Right ventricle myocardium inferior (tissue), 1 donor: ENCODE data around the gene SNX25. TPM values are rescaled to one million over a fixed set of nuclear protein-coding genes. Genes with fewer than 3 reads are reported as not detected.
A peak's percentile ranks its signal among the peaks of the same experiment; 100 is the strongest.
"Not testable (repeated sequence)": the region's sequence is repeated elsewhere in the genome, so short reads cannot be mapped to it uniquely, and the experiment has no call there.

Experiments used
- ATAC-seq: fragments of 200-7000 bp; cut with Tn5 transposase; one replicate; pipeline ENCODE4 v1.9.1; 2020; ENCODE audit warnings: mild to moderate bottlenecking, moderate library complexity
- DNase-seq: peaks from one replicate; pipeline ENCODE4 v3.0.0; 2021; ENCODE audit errors: missing footprints
- intact Hi-C: fragments of 100-400 bp; cut with DNase I; formaldehyde crosslinking; loops from one replicate; pipeline ENCODE4 v1.11.0; 2022
- total RNA-seq: library from RNA; stranded (reverse); fragmentation: NEBNext Ultra II Directional; extraction: Animal tissue kit (Norgen Biotek cat#: 25700); gene quantifications from one replicate; pipeline ENCODE4 v1.2.1, GENCODE V29; 2021
- donor health status: DM: no; HTN: yes; CAD: no; lungs with severe emphysema.

Gene SNX25
- total RNA-seq, 1 donor from 2014 or later = 10.9 TPM

- intact Hi-C loops = no loop called here
- DNase-seq (peak; percentile 96), ATAC-seq (peak; percentile 96)
Measured at GRCh38 chr4:185203486-185204237, 5.7 kb upstream of the SNX25 start, which contains the start of gene CFAP97. CFAP97 (minus strand) TSS chr4:185204000; CDS start chr4:185191196, 12,804 bp downstream.

DNA sequence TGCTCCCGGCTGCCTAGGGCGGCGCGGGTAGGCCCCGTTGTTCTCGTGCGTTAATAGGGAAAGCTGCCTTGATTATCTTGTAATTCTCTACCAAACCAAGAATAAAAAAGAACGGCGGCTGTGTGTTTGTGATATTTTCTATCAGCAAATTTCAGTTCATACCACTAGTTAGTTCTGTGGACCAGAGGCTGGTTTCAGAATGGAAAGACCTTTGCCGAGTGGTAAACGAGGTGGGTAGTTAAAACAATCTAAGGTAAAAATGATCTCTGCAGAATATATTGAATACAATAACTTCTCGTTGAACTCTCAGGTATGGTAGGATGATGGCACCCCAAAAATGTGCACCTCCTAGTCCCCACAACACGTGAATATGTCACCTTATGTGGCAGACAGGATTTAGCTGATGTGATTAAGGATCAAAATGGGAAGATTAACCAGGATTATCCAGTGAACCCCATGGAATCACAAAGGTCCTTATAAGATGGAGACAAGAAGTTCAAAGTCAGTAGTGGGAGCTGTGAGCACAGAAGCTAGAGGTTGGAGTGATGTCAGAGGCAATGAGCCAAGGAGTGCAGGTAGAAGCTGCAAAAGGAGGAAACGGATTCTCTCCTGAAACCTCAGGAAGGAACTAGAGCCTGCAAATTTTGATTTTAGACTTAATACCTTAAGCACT is 5.0 kb upstream of the SNX25 start:
- intact Hi-C loops = no loop called here
- ATAC-seq (no peak), DNase-seq (no peak)

DNA sequence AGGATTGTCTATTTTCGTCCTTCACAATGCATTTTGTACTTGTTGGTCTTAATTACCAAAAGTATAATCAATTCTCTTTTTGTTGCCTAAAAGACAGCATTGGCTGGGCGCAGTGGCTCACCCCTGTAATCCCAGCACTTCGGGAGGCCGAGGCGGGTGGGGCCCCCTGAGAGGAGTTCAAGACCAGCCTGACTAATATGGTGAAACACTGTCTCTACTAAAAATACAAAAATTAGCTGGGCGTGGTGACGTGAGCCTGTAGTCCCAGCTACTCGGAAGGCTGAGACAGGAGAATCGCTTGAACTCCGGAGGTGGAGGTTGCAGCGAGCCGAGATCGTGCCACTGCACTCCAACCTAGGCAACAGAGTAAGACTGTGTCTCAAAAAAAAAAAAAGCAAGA is 4.3 kb upstream of the SNX25 start:
- DNase-seq, ATAC-seq, intact Hi-C loops: not testable (repeated sequence)

- no peak for ATAC-seq
- intact Hi-C loops = no loop called here
- no peak for DNase-seq
Measured at GRCh38 chr4:185205697-185206342, 3.6 kb upstream of the SNX25 start.

- intact Hi-C loops = no loop called here
- DNase-seq (no peak), ATAC-seq (no peak)
Measured at GRCh38 chr4:185207466-185207865, 1.9 kb upstream of the SNX25 start.

- intact Hi-C loops = loop anchor here (2.0 to 10.0 kb wide), 3 partner anchors 48 to 385 kb away; partner anchors contain the start of gene ANKRD37
- not testable (repeated sequence) for DNase-seq
- peak; percentile 10 for ATAC-seq
Measured at GRCh38 chr4:185209852-185210101, 379 bp downstream of the SNX25 start.

DNA sequence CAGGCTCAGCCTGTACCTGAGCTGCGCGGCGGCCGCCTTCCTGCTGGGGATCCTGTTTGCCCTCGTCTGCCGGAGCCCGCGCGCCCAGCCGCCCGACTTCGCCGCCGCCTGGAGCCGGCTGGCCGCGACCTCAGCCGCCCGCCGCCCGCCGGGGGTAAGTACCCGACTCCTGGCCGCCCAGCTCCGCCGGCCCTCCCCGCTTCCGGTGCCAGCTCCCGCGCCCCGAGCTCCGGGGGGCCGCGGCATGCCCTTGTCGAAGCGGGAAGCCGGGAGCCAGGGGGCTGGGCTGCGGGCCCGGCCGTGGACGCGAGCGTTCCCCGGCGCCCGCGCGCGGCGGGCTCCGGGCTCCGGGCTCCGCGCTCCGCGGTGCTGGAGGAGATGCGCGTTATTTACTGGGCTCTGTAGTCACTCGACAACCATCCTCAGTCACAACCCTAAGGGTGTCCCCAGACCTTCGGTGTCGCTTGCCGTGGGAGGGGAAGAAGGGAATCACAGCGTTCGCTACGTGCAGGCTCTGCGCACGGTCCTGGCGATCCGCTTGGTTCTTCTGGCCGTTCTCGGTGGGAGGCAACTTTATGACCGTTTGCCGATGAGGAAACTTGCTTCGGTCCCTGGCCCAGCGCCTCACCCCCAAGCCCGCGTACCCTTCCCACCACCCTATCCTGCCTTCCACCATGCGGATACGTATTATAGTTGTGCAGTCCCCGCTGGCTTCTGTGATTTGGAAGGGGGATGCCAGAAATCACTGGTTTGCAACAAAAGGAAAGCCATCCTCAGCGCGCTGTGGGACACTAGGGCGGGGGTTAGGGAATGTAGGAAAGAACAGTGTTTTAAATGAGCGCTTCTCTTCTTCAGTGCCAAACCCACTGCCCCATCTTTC is 944 bp downstream of the SNX25 start:
- intact Hi-C loops = loop anchor here (2.0 to 10.0 kb wide), 3 partner anchors 47 to 384 kb away; partner anchors contain the start of gene ANKRD37
- DNase-seq (peak; percentile 78), ATAC-seq (peak; percentile 33)

DNA sequence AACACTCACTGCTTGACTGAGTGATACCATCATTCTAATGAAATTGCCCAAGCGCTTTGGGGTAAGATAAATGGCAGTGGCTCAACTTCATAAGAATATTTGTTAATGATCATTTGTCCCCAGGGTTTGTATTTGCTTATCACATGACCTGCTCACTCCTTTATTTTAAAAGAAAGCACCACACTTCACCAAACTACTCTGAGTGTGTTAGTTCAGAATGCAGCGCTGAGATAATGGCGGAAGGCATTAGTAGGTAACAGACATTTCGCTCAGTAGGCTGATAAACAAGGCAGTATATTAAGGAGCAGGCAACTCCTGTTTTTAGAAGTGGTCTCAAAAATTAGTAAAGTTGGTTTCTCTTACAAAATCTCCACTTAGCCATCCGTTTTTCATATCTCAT is 1.6 kb downstream of the SNX25 start:
- ATAC-seq (no peak), DNase-seq (no peak)
- intact Hi-C loops = loop anchor here (2.0 to 10.0 kb wide), 3 partner anchors 46 to 384 kb away; partner anchors contain the start of gene ANKRD37

GRCh38 chr4:185211641-185212040 is 2.2 kb downstream of the SNX25 start:
- ATAC-seq (no peak), DNase-seq (no peak)
- intact Hi-C loops = loop anchor here (2.0 to 10.0 kb wide), 3 partner anchors 46 to 383 kb away; partner anchors contain the start of gene ANKRD37

- intact Hi-C loops = loop anchor here (5.0 to 10.0 kb wide), 2 partner anchors 45 to 382 kb away; no protein-coding TSS in a partner anchor
- no peak for DNase-seq
- no peak for ATAC-seq
Measured at GRCh38 chr4:185212581-185212980, 3.2 kb downstream of the SNX25 start.

DNA sequence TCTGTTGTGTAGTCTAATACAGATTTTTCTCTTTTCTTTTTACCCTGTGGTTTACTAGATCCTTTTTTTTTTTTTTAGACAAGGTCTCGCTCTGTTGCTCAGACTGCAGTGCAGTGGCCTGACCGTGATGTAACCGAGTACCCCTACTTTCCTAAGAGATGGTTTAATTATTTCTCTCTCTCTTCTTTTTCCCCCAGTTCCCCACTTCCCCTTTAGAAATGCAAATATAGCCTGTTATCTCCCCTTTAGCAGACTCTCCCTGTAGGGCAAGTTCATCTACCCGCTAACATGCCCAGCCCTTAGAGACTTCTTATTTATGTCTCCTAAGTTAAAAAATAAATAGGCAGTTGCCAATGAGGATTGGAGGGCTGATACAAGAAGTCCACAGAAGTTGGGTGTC is 4.5 kb downstream of the SNX25 start:
- no peak for DNase-seq
- intact Hi-C loops = loop anchor here (5.0 to 10.0 kb wide), 2 partner anchors 43 to 381 kb away; no protein-coding TSS in a partner anchor
- ATAC-seq = no peak

- no peak for ATAC-seq
- intact Hi-C loops = loop anchor here (5.0 to 10.0 kb wide), 2 partner anchors 62 to 380 kb away; no protein-coding TSS in a partner anchor
- DNase-seq = no peak
Measured at GRCh38 chr4:185215261-185215660, 5.9 kb downstream of the SNX25 start.

GRCh38 chr4:185217408-185217975 is 8.1 kb downstream of the SNX25 start:
- intact Hi-C loops = loop anchor here (5.0 to 10.0 kb wide), 2 partner anchors 60 to 377 kb away; no protein-coding TSS in a partner anchor
- DNase-seq = no peak
- ATAC-seq = no peak

DNA sequence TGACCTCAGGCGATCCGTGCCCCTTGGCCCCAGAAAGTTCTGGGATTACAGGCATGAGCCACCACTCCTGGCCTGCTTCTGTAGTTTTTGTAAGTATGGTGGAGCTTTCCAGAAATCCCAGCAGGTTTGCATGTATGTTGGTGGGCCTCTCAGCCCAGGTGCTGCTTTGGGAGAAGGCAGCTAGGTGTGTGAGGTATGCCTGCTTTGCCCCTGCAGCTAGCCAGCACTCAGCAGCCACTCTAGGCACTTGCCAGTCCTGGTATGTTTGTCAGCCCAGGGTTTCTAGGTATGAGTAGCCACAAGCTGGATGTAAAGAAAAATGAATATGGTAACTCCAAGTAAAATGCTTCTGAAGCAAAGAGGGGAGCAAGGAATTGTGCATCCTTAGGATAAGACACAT is 8.9 kb downstream of the SNX25 start:
- no peak for DNase-seq
- intact Hi-C loops = loop anchor here (5.0 to 10.0 kb wide), 2 partner anchors 59 to 376 kb away; no protein-coding TSS in a partner anchor
- no peak for ATAC-seq

GRCh38 chr4:185219551-185220344 is 10.3 kb downstream of the SNX25 start:
- DNase-seq (no peak), ATAC-seq (peak; percentile 51)
- intact Hi-C loops = loop anchor here (5.0 to 10.0 kb wide), 2 partner anchors 58 to 375 kb away; no protein-coding TSS in a partner anchor

DNA sequence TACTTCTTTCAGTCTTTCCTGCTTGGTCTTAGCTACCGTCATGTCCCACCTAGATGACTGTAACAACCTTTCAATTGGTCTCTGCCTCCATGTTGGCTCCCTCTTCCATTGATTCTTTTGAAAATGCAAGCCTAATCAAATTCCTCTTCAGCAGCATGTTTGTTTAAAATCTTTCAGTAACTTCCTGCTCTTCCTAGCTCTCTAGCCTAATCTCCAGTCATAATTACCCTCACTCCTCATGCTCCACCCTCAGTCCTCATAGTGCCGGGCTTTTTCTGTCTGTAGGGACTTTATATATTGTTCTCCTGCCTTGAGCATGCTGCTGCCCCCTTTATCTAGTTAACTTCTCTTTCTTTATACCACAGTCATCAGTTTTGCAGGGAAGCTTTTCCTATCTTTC is 12.1 kb downstream of the SNX25 start:
- ATAC-seq (no peak), DNase-seq (no peak)
- intact Hi-C loops = no loop called here

GRCh38 chr4:185221912-185222311 is 12.5 kb downstream of the SNX25 start:
- DNase-seq = no peak
- ATAC-seq = no peak
- intact Hi-C loops = no loop called here
